ENCODE results near the gene BMPR1A. TPM values are rescaled to one million over a fixed set of nuclear protein-coding genes. Genes with fewer than 3 reads are reported as not detected.

The BMPR1A gene
- total RNA-seq, 1 experiment from 2014 or later, result 104 TPM

DNA sequence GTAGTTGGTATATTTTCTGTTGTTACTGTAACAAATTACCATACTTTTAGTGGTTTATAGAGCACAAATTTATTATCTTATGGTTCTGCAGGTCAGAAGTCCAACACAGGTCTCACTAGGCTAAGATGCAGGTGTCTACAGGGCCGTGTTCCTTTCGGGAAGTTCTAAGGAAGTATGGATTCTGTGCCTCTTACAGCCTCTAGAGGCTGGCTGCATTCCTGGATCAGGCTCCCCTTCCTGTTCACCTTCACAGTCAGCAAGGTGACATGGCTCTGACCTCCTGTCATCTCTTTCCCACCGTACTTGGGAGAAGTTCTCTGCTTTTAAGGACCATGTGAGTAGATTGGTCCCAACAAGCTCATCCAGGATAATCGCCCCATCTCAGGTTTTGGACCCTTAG lies 37.3 kb downstream of the BMPR1A start:
- Mint-ChIP-seq H3K9me3 (peaks cover 4% of the 10 kb centered on the region; the same call in 1 of the 2 replicates), H3K4me3 (no peak overlapping the region), H3K27ac (peak overlapping the region; percentile 87), H3K27me3 (ENCODE audit: low read depth) (no peaks in the 10 kb centered on the region), H3K36me3 (peaks cover 4% of the 10 kb centered on the region; the same call in 1 of the 2 replicates), H3K4me1 (peaks cover 56% of the 10 kb centered on the region)
- ChIA-PET POLR2A (interaction anchor here (0.5 kb wide), 1 partner anchor 24 kb away, joined by 3 read pairs; no protein-coding TSS in a partner anchor), CTCF (no interaction called here)
- ATAC-seq (peak; percentile 18), DNase-seq (ENCODE audit: low spot score) (no peak)
- TF ChIP-seq CBFB (CRISPR knock-in tag; IDR thresholded peaks at IDR 0.05; ENCODE audit: low read depth), result no peak
- TF ChIP-seq NFE2L1 (CRISPR knock-in tag; IDR thresholded peaks at IDR 0.05), result no peak
- no peak for TF ChIP-seq GTF2I (CRISPR knock-in tag; conservative IDR thresholded peaks at IDR 0.05)
- TF ChIP-seq, protein P1, sequence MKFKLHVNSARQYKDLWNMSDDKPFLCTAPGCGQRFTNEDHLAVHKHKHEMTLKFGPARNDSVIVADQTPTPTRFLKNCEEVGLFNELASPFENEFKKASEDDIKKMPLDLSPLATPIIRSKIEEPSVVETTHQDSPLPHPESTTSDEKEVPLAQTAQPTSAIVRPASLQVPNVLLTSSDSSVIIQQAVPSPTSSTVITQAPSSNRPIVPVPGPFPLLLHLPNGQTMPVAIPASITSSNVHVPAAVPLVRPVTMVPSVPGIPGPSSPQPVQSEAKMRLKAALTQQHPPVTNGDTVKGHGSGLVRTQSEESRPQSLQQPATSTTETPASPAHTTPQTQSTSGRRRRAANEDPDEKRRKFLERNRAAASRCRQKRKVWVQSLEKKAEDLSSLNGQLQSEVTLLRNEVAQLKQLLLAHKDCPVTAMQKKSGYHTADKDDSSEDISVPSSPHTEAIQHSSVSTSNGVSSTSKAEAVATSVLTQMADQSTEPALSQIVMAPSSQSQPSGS (CRISPR knock-in tag; IDR thresholded peaks at IDR 0.05; ENCODE audit: borderline replicate concordance, low read depth), result no peak
- no peak for TF ChIP-seq NR2C2 (CRISPR knock-in tag; IDR thresholded peaks at IDR 0.05)
- TF ChIP-seq TP53 (CRISPR knock-in tag; IDR thresholded peaks at IDR 0.05), result no peak
- no peak for TF ChIP-seq FOXP1 (CRISPR knock-in tag; IDR thresholded peaks at IDR 0.05; ENCODE audit: borderline replicate concordance)
- TF ChIP-seq ZBTB21 (CRISPR knock-in tag; IDR thresholded peaks at IDR 0.05; ENCODE audit: borderline replicate concordance), result no peak
- TF ChIP-seq, protein P2, sequence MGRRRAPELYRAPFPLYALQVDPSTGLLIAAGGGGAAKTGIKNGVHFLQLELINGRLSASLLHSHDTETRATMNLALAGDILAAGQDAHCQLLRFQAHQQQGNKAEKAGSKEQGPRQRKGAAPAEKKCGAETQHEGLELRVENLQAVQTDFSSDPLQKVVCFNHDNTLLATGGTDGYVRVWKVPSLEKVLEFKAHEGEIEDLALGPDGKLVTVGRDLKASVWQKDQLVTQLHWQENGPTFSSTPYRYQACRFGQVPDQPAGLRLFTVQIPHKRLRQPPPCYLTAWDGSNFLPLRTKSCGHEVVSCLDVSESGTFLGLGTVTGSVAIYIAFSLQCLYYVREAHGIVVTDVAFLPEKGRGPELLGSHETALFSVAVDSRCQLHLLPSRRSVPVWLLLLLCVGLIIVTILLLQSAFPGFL (CRISPR knock-in tag; IDR thresholded peaks at IDR 0.05; ENCODE audit: borderline replicate concordance), result no peak
- TF ChIP-seq HMGA2 (CRISPR knock-in tag; IDR thresholded peaks at IDR 0.05), result no peak
- no peak for TF ChIP-seq ETV6 (CRISPR knock-in tag; IDR thresholded peaks at IDR 0.05)

DNA sequence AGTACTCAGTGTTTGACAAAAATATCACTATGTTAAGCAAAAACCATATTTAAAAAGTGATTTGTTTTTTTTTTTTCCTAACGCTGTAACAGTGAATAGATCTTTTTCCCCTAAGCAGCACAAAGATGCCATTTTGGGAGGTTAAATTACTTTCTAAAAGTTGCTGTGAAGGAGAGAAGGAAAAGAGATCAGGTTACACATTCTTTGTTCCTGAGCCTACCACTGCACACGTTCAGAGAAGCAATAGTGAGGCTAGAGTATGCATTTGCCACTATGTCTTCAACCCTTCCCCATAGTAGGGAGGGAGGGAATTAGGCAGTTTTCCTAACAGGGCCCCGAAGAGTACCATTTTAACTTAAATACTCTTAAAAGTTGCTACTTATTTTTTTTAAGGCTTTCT lies 38.9 kb downstream of the BMPR1A start:
- ChIA-PET CTCF (interaction anchor here (0.6 kb wide), 1 partner anchor 39 kb away, joined by 4 read pairs; no protein-coding TSS in a partner anchor), POLR2A (no interaction called here)
- TF ChIP-seq OVOL2 (CRISPR knock-in tag; IDR thresholded peaks at IDR 0.05; ENCODE audit: borderline replicate concordance) (no peak), FOXK1 (CRISPR knock-in tag; IDR thresholded peaks at IDR 0.05) (no peak), NFYB (CRISPR knock-in tag; conservative IDR thresholded peaks at IDR 0.05; ENCODE audit: low read depth) (no peak), ZNF671 (CRISPR knock-in tag; IDR thresholded peaks at IDR 0.05) (no peak), NFE2L1 (CRISPR knock-in tag; IDR thresholded peaks at IDR 0.05) (no peak), TEAD1 (CRISPR knock-in tag; IDR thresholded peaks at IDR 0.05) (no peak), TEAD4 (CRISPR knock-in tag; IDR thresholded peaks at IDR 0.05) (no peak), HMGA2 (CRISPR knock-in tag; IDR thresholded peaks at IDR 0.05) (no peak), ZNF425 (CRISPR knock-in tag; conservative IDR thresholded peaks at IDR 0.05) (no peak), TP53 (CRISPR knock-in tag; IDR thresholded peaks at IDR 0.05) (no peak)
- TF ChIP-seq, protein P3, sequence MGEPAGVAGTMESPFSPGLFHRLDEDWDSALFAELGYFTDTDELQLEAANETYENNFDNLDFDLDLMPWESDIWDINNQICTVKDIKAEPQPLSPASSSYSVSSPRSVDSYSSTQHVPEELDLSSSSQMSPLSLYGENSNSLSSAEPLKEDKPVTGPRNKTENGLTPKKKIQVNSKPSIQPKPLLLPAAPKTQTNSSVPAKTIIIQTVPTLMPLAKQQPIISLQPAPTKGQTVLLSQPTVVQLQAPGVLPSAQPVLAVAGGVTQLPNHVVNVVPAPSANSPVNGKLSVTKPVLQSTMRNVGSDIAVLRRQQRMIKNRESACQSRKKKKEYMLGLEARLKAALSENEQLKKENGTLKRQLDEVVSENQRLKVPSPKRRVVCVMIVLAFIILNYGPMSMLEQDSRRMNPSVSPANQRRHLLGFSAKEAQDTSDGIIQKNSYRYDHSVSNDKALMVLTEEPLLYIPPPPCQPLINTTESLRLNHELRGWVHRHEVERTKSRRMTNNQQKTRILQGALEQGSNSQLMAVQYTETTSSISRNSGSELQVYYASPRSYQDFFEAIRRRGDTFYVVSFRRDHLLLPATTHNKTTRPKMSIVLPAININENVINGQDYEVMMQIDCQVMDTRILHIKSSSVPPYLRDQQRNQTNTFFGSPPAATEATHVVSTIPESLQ (CRISPR knock-in tag; IDR thresholded peaks at IDR 0.05), result no peak
- TF ChIP-seq, protein P4, sequence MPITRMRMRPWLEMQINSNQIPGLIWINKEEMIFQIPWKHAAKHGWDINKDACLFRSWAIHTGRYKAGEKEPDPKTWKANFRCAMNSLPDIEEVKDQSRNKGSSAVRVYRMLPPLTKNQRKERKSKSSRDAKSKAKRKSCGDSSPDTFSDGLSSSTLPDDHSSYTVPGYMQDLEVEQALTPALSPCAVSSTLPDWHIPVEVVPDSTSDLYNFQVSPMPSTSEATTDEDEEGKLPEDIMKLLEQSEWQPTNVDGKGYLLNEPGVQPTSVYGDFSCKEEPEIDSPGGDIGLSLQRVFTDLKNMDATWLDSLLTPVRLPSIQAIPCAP (CRISPR knock-in tag; IDR thresholded peaks at IDR 0.05), result no peak
- TF ChIP-seq, protein P5, sequence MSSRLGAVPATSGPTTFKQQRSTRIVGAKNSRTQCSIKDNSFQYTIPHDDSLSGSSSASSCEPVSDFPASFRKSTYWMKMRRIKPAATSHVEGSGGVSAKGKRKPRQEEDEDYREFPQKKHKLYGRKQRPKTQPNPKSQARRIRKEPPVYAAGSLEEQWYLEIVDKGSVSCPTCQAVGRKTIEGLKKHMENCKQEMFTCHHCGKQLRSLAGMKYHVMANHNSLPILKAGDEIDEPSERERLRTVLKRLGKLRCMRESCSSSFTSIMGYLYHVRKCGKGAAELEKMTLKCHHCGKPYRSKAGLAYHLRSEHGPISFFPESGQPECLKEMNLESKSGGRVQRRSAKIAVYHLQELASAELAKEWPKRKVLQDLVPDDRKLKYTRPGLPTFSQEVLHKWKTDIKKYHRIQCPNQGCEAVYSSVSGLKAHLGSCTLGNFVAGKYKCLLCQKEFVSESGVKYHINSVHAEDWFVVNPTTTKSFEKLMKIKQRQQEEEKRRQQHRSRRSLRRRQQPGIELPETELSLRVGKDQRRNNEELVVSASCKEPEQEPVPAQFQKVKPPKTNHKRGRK (CRISPR knock-in tag; IDR thresholded peaks at IDR 0.05; ENCODE audit: borderline replicate concordance), result no peak
- Mint-ChIP-seq H3K36me3 (peaks cover 3% of the 10 kb centered on the region; the same call in 1 of the 2 replicates), H3K27me3 (ENCODE audit: low read depth) (no peaks in the 10 kb centered on the region), H3K4me1 (peaks cover 71% of the 10 kb centered on the region), H3K27ac (peak overlapping the region; percentile 96), H3K4me3 (peak overlapping the region; percentile 49), H3K9me3 (peaks cover 3% of the 10 kb centered on the region; the same call in 1 of the 2 replicates)
- ATAC-seq (peak; percentile 95), DNase-seq (ENCODE audit: low spot score) (no peak)
